Endothelial cell of umbilical vein (primary cell): ENCODE results near the gene CORO2B. TPM values are rescaled to one million over a fixed set of nuclear protein-coding genes. Genes with fewer than 3 reads are reported as not detected.

Experiments
- BruUV-seq: library from RNA; stranded (reverse); fragments of 400-500 nt; replicated peaks from 2 replicates; lab custom pipeline; 2021; lab: Mats Ljungman, UMichigan
- CTCF ChIA-PET: fragments of 300-600, 350-600 bp; sonication (Branson Sonifier 250); formaldehyde crosslinking; loops from one replicate; lab custom pipeline; 2021; ENCODE audit warnings: antibody characterized with exemption, inconsistent platforms; lab: Charles Lee
- POLR2A ChIA-PET: fragments of 300-600, 350-600 bp; sonication (Branson Sonifier 250); formaldehyde crosslinking; loops from one replicate; lab custom pipeline; 2021; ENCODE audit warnings: antibody characterized with exemption, inconsistent platforms; lab: Charles Lee
- DNase-seq: peaks from one replicate; pipeline ENCODE4 v3.0.0-alpha.2; 2011; ENCODE audit warnings: low read depth, low spot score
- FAIRE-seq: peaks from 2 replicates; lab custom pipeline; 2011; peaks lifted over from hg19 to GRCh38; lab: Jason Lieb, UNC
- H2AFZ ChIP-seq: 2 replicates; pipeline ENCODE4 v1.6.0; 2012; ENCODE audit warnings: low read depth, low read length, control low read depth, inconsistent platforms
- H3K27ac ChIP-seq: 2 replicates; pipeline ENCODE4 v1.5.1; 2011; ENCODE audit warnings: low read depth, mild to moderate bottlenecking, control low read depth, low read length, moderate library complexity; ENCODE audit not compliant: insufficient read depth
- H3K27me3 ChIP-seq, 2 experiments: 2 replicates each; pipeline versions ENCODE4 v1.6.0 to v1.6.1; 2011; ENCODE audit warnings: low read length in 2 of 2, mixed read lengths in 1 of 2; ENCODE audit not compliant: control insufficient read depth in 2 of 2, insufficient read depth in 2 of 2
- H3K36me3 ChIP-seq, 2 experiments: 2 replicates in 1 of 2; 3 replicates in 1 of 2; pipeline ENCODE4 v1.5.1; 2011; ENCODE audit warnings: low read length in 2 of 2, mild to moderate bottlenecking in 1 of 2, moderate library complexity in 1 of 2; ENCODE audit not compliant: control insufficient read depth in 2 of 2, insufficient read depth in 2 of 2; ENCODE audit errors: extremely low read depth in 1 of 2
- H3K4me1 ChIP-seq: 3 replicates; pipeline ENCODE4 v1.5.1; 2011; ENCODE audit warnings: mild to moderate bottlenecking, low read length; ENCODE audit not compliant: control insufficient read depth, insufficient read depth; ENCODE audit errors: extremely low read depth
- H3K4me2 ChIP-seq: 2 replicates; pipeline ENCODE4 v1.6.1; 2011; ENCODE audit warnings: low read length, control low read depth, mixed read lengths; ENCODE audit not compliant: insufficient read depth
- H3K4me3 ChIP-seq, 3 experiments: fragments of 200-600 bp in 1 of 3; sonication (generic), shearing (Covaris generic) in 1 of 3; replicated peaks in 1 of 3; 2 replicates each; pipeline ENCODE4 v1.5.1; 2011 to 2016; ENCODE audit warnings: control low read depth in 3 of 3, low read length in 3 of 3, mild to moderate bottlenecking in 2 of 3, inconsistent platforms in 1 of 3, low read depth in 1 of 3, moderate library complexity in 1 of 3; ENCODE audit not compliant: insufficient read depth in 1 of 3
- H3K79me2 ChIP-seq: 2 replicates; pipeline ENCODE4 v1.6.0; 2012; ENCODE audit warnings: low read length, inconsistent platforms; ENCODE audit not compliant: control insufficient read depth, insufficient read depth
- H3K9ac ChIP-seq: replicated peaks from 2 replicates; pipeline ENCODE3; 2011; ENCODE audit warnings: low read length, control low read depth; ENCODE audit not compliant: insufficient read depth; ENCODE audit errors: extremely low read depth
- H3K9me1 ChIP-seq: replicated peaks from 3 replicates; pipeline ENCODE4 v1.6.0; 2011; ENCODE audit warnings: mild to moderate bottlenecking, low read length; ENCODE audit not compliant: control insufficient read depth, insufficient read depth; ENCODE audit errors: extremely low read depth
- H3K9me3 ChIP-seq: replicated peaks from 2 replicates; pipeline ENCODE4 v1.5.1; 2012; ENCODE audit warnings: low read length, inconsistent platforms; ENCODE audit not compliant: control insufficient read depth, insufficient read depth
- H4K20me1 ChIP-seq: replicated peaks from 2 replicates; pipeline ENCODE3; 2011; ENCODE audit warnings: mild to moderate bottlenecking, low read length; ENCODE audit not compliant: control insufficient read depth, insufficient read depth; ENCODE audit errors: extremely low read depth
- EZH2 ChIP-seq: IDR thresholded peaks from 2 replicates; pipeline ENCODE4 v1.6.1; 2012; ENCODE audit warnings: borderline replicate concordance, low read depth, mild to moderate bottlenecking, moderate library complexity, low read length, inconsistent platforms; ENCODE audit not compliant: severe bottlenecking
- FOS ChIP-seq: IDR thresholded peaks from 2 replicates; pipeline ENCODE4 v1.6.1; 2011; ENCODE audit warnings: mild to moderate bottlenecking, low read length, moderate library complexity, borderline replicate concordance; ENCODE audit not compliant: insufficient read depth
- GATA2 ChIP-seq: IDR thresholded peaks from 2 replicates; pipeline ENCODE4 v1.7.0; 2011; ENCODE audit warnings: low read depth, mild to moderate bottlenecking, moderate library complexity, mixed read lengths, low read length; ENCODE audit not compliant: insufficient read length, insufficient read depth
- JUN ChIP-seq: IDR thresholded peaks from 2 replicates; pipeline ENCODE4 v1.6.1; 2011; ENCODE audit warnings: borderline replicate concordance, low read depth; ENCODE audit not compliant: insufficient read length, insufficient read depth
- MYC ChIP-seq: IDR thresholded peaks from one replicate; pipeline ENCODE4 v1.6.1; 2011; ENCODE audit warnings: mild to moderate bottlenecking, low read depth, low read length
- POLR2A ChIP-seq: IDR thresholded peaks from 2 replicates; pipeline ENCODE4 v1.6.1; 2012; ENCODE audit warnings: low read depth, mild to moderate bottlenecking, control low read depth, low read length
- POLR2AphosphoS5 ChIP-seq: IDR thresholded peaks from 2 replicates; pipeline ENCODE4 v1.6.1; 2012; ENCODE audit warnings: low read depth, mild to moderate bottlenecking, control low read depth, low read length, moderate library complexity; ENCODE audit not compliant: insufficient read depth
- dilution Hi-C: fragments of 300-500 bp; cut with MboI; formaldehyde crosslinking; loops from one replicate; pipeline ENCODE4 v1.15.0; 2019; ENCODE audit warnings: low sequenced_read_pairs; ENCODE audit not compliant: extremely low pct_ligation_motif_present
- intact Hi-C: fragments of 100-400 bp; cut with micrococcal nuclease; formaldehyde crosslinking; loops from one replicate; pipeline ENCODE4 v1.10.0; 2022
- polyA plus RNA-seq, 4 experiments: library from polyadenylated mRNA; depleted of rRNA in 3 of 4; stranded (reverse) in 3 of 4; unstranded in 1 of 4; fragments of >200 nt; gene quantifications; 2 replicates each; pipeline versions ENCODE4 v1.2.1 to v1.2.3, GENCODE V29; 2011 to 2012; ENCODE audit warnings: missing spikeins in 1 of 4
- total RNA-seq: library from RNA; stranded (reverse); gene quantifications from 2 replicates; pipeline ENCODE4 v1.2.3, GENCODE V29; 2021
- TF ChIP-seq, protein P1 (sequence below): IDR thresholded peaks from 2 replicates; pipeline ENCODE4 v1.6.1; 2011; ENCODE audit not compliant: insufficient read depth, insufficient read length
- TF ChIP-seq, protein P2 (sequence below), 2 donors: IDR thresholded peaks; 1 replicate in 1 of 2; 2 replicates in 1 of 2; pipeline ENCODE4 v1.5.1; 2011; ENCODE audit warnings: low read length in 2 of 2, mild to moderate bottlenecking in 2 of 2, moderate library complexity in 2 of 2, control low read depth in 1 of 2, inconsistent platforms in 1 of 2, low read depth in 1 of 2; ENCODE audit not compliant: insufficient read depth in 1 of 2; ENCODE audit errors: extremely low read depth in 1 of 2

The CORO2B gene
- total and polyA plus RNA-seq, 2 donors (not counting 3 experiments of a cell fraction or from before 2014, with no cell fraction given) = 2.4 to 3.7 TPM

DNA sequence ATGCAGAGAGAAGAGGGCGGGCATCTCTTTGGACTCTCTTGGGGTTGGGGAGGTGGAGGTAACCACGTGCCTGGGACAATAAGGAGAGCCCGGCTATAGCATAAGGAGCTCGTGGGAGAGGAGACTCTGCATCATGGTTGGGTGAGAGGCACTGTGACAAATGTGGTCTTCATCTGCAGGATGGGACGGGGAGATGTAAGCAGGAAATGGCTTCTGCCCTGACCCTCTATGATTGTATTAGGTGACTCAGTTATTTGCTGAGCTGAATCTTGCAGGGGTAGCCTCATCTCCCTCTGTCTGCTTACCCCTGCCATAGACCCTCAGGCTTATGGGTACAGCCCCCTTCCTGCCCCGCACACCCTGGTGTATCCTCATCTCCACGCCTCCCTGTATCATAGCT is 48.7 kb downstream of the CORO2B start:
- dilution Hi-C loops = no loop called here

More for the DNA sequence above, 48.7 kb downstream of the CORO2B start:
- no peak for DNase-seq
- Histone ChIP-seq H3K4me3 (no peak overlapping the region), H4K20me1 (no peaks in the 10 kb centered on the region), H3K9me3 (no peaks in the 10 kb centered on the region), H3K9ac (no peak overlapping the region), H3K36me3 (no peaks in the 10 kb centered on the region), H3K27ac (no peak overlapping the region), H3K4me2 (no peak overlapping the region), H3K9me1 (no peaks in the 10 kb centered on the region), H2AFZ (no peak overlapping the region), H3K79me2 (no peaks in the 10 kb centered on the region), H3K4me1 (no peaks in the 10 kb centered on the region), H3K27me3 (peaks cover 0 to 4% of the 10 kb centered on the region in 2 experiments)
- no TSS peak for BruUV-seq
- FAIRE-seq = no peak
- TF ChIP-seq MYC = no peak
- TF ChIP-seq POLR2A = no peak
- no peak for TF ChIP-seq JUN
- TF ChIP-seq FOS = no peak
- TF ChIP-seq, protein P1, sequence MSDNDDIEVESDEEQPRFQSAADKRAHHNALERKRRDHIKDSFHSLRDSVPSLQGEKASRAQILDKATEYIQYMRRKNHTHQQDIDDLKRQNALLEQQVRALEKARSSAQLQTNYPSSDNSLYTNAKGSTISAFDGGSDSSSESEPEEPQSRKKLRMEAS = no peak
- no peak for TF ChIP-seq POLR2AphosphoS5
- TF ChIP-seq GATA2 = no peak
- TF ChIP-seq EZH2 = no peak
- TF ChIP-seq, protein P2, sequence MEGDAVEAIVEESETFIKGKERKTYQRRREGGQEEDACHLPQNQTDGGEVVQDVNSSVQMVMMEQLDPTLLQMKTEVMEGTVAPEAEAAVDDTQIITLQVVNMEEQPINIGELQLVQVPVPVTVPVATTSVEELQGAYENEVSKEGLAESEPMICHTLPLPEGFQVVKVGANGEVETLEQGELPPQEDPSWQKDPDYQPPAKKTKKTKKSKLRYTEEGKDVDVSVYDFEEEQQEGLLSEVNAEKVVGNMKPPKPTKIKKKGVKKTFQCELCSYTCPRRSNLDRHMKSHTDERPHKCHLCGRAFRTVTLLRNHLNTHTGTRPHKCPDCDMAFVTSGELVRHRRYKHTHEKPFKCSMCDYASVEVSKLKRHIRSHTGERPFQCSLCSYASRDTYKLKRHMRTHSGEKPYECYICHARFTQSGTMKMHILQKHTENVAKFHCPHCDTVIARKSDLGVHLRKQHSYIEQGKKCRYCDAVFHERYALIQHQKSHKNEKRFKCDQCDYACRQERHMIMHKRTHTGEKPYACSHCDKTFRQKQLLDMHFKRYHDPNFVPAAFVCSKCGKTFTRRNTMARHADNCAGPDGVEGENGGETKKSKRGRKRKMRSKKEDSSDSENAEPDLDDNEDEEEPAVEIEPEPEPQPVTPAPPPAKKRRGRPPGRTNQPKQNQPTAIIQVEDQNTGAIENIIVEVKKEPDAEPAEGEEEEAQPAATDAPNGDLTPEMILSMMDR (IDR thresholded peaks at IDR 0.05; ENCODE audit: extremely low read depth in 1 of 2, insufficient read depth in 1 of 2, low read depth in 1 of 2, low read length in 2 of 2) = no peak
- ChIA-PET CTCF (interaction anchor here (0.9 kb wide), 1 partner anchor 9 kb away, joined by 3 read pairs; no protein-coding TSS in a partner anchor), POLR2A (no interaction called here)
- intact Hi-C loops = no loop called here
